A549 (cell line): Measurements from ENCODE around the gene PROB1.

Experiments
- EP300 ChIP-seq, 2 experiments: fragments of >200 bp; sonication (Bioruptor Twin); formaldehyde crosslinking; IDR thresholded peaks; 2 replicates in 1 of 2; 3 replicates in 1 of 2; pipeline ENCODE4 v1.6.1; 2016 to 2017
- FOSL2 ChIP-seq, 2 experiments: fragments of 450-650 bp in 1 of 2; fragments of >200 bp in 1 of 2; sonication (Bioruptor Twin) in 1 of 2; formaldehyde crosslinking; IDR thresholded peaks; 2 replicates each; pipeline versions ENCODE4 v1.5.0 to v1.6.1; 2016 to 2020; ENCODE audit warnings: mild to moderate bottlenecking in 1 of 2, moderate library complexity in 1 of 2
- JUN ChIP-seq, 2 experiments: fragments of >200 bp; sonication (Bioruptor Twin); formaldehyde crosslinking; IDR thresholded peaks; 2 replicates in 1 of 2; 3 replicates in 1 of 2; pipeline ENCODE4 v1.6.1; 2016 to 2017
- MYC ChIP-seq: IDR thresholded peaks from 2 replicates; pipeline ENCODE4 v1.6.1; 2012; ENCODE audit warnings: mild to moderate bottlenecking, inconsistent platforms, low read length, improper control_type of control experiment, borderline replicate concordance
- POLR2A ChIP-seq: IDR thresholded peaks from 2 replicates; pipeline ENCODE4 v1.6.1; 2012; ENCODE audit warnings: mild to moderate bottlenecking, low read length
- SMC3 ChIP-seq: fragments of >200 bp; sonication (Bioruptor Twin); formaldehyde crosslinking; IDR thresholded peaks from 3 replicates; pipeline ENCODE4 v1.6.1; 2018; ENCODE audit warnings: inconsistent platforms
- ZNF302 ChIP-seq: fragments of 250-450 bp; sonication (Bioruptor Pico); IDR thresholded peaks from 2 replicates; pipeline ENCODE4 v1.9.0; 2021; ENCODE audit warnings: inconsistent platforms, mild to moderate bottlenecking, moderate library complexity
- TF ChIP-seq, protein P1 (sequence below): IDR thresholded peaks from 2 replicates; pipeline ENCODE4 v1.6.1; 2012
- TF ChIP-seq, protein P2 (sequence below): fragments of >200 bp; sonication (Bioruptor Twin); formaldehyde crosslinking; IDR thresholded peaks from 3 replicates; pipeline ENCODE4 v1.5.1; 2016
- TF ChIP-seq, protein P3 (sequence below): fragments of 200-600 bp; sonication (generic); IDR thresholded peaks from 2 replicates; pipeline ENCODE4 v1.6.1; 2016; ENCODE audit warnings: antibody characterized with exemption, mild to moderate bottlenecking, moderate library complexity
- TF ChIP-seq, protein P4 (sequence below): fragments of 450-650 bp; IDR thresholded peaks from 2 replicates; pipeline ENCODE4 v1.6.1; 2014; ENCODE audit warnings: antibody characterized with exemption

DNA sequence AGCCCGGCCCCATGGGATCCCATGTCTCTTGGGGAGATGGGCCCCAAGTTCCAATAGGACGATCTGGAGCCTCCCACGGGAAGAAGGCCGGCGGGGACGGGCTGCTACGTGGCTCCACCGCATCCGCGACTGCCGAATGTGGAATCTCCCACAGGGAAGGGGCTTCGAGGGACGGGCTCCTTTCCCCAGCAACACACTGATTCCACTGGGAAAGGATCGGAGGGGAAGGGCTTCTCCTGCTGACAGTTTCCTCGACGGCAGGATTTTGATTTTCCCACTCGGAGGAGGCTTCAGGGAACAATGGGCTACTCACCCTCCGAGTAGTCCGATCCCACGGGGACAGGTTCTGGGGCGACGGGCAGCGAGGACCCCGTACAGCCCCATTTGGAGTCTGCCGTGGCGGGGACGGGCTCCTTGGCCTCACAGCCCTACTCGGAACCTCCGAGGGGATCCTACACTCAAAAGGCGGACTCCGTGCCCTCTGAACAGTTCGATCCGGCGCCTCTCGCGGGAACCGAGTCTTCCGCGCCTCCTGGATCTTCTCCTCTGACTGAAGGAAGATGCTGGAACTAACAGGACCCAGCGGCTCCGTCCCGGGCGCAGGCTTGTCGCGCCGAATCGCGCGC, 1.3 kb downstream of the PROB1 start:
- TF ChIP-seq, protein P1, sequence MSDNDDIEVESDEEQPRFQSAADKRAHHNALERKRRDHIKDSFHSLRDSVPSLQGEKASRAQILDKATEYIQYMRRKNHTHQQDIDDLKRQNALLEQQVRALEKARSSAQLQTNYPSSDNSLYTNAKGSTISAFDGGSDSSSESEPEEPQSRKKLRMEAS: no peak
- TF ChIP-seq, protein P2, sequence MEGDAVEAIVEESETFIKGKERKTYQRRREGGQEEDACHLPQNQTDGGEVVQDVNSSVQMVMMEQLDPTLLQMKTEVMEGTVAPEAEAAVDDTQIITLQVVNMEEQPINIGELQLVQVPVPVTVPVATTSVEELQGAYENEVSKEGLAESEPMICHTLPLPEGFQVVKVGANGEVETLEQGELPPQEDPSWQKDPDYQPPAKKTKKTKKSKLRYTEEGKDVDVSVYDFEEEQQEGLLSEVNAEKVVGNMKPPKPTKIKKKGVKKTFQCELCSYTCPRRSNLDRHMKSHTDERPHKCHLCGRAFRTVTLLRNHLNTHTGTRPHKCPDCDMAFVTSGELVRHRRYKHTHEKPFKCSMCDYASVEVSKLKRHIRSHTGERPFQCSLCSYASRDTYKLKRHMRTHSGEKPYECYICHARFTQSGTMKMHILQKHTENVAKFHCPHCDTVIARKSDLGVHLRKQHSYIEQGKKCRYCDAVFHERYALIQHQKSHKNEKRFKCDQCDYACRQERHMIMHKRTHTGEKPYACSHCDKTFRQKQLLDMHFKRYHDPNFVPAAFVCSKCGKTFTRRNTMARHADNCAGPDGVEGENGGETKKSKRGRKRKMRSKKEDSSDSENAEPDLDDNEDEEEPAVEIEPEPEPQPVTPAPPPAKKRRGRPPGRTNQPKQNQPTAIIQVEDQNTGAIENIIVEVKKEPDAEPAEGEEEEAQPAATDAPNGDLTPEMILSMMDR: no peak
- TF ChIP-seq SMC3 (no peak), JUN (IDR thresholded peaks at IDR 0.05) (no peak), EP300 (IDR thresholded peaks at IDR 0.05) (no peak), POLR2A (no peak), ZNF302 (CRISPR knock-in tag) (no peak), MYC (no peak), FOSL2 (IDR thresholded peaks at IDR 0.05) (no peak), FOSL2 (CRISPR knock-in tag; IDR thresholded peaks at IDR 0.05) (no peak)
- TF ChIP-seq, protein P3, sequence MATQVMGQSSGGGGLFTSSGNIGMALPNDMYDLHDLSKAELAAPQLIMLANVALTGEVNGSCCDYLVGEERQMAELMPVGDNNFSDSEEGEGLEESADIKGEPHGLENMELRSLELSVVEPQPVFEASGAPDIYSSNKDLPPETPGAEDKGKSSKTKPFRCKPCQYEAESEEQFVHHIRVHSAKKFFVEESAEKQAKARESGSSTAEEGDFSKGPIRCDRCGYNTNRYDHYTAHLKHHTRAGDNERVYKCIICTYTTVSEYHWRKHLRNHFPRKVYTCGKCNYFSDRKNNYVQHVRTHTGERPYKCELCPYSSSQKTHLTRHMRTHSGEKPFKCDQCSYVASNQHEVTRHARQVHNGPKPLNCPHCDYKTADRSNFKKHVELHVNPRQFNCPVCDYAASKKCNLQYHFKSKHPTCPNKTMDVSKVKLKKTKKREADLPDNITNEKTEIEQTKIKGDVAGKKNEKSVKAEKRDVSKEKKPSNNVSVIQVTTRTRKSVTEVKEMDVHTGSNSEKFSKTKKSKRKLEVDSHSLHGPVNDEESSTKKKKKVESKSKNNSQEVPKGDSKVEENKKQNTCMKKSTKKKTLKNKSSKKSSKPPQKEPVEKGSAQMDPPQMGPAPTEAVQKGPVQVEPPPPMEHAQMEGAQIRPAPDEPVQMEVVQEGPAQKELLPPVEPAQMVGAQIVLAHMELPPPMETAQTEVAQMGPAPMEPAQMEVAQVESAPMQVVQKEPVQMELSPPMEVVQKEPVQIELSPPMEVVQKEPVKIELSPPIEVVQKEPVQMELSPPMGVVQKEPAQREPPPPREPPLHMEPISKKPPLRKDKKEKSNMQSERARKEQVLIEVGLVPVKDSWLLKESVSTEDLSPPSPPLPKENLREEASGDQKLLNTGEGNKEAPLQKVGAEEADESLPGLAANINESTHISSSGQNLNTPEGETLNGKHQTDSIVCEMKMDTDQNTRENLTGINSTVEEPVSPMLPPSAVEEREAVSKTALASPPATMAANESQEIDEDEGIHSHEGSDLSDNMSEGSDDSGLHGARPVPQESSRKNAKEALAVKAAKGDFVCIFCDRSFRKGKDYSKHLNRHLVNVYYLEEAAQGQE: no peak
- TF ChIP-seq, protein P4, sequence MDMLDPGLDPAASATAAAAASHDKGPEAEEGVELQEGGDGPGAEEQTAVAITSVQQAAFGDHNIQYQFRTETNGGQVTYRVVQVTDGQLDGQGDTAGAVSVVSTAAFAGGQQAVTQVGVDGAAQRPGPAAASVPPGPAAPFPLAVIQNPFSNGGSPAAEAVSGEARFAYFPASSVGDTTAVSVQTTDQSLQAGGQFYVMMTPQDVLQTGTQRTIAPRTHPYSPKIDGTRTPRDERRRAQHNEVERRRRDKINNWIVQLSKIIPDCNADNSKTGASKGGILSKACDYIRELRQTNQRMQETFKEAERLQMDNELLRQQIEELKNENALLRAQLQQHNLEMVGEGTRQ: no peak
